ENCODE results near the gene CARD11.

The CARD11 gene

GRCh38 chr7:3019801-3020200 is 23.9 kb downstream of the CARD11 start:
- no peak for DNase-seq

GRCh38 chr7:3013975-3014792 is 29.5 kb downstream of the CARD11 start:
- DNase-seq = no peak

GRCh38 chr7:3011211-3011852 is 32.3 kb downstream of the CARD11 start:
- no peak for DNase-seq

GRCh38 chr7:3010161-3010560 is 33.5 kb downstream of the CARD11 start:
- DNase-seq = no peak

DNA sequence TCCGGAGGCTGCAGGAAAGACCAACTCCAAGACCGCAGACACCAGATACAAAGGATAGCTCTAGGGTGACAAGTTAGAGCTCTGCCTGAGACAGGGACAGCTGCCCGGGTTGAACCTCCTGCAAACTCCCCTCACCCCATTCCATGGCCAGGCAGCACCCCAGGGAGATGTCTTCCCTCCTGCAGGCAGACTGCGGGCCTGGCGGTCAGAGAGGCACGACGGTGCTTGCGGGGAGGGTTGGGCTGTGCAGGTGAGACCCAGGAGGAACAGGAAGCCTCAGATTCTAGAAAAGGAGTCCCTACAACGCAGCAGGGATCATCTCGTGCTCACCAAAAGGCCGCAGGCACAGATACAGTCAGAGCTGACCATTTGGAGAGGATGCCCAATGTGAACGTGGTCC is 34.6 kb downstream of the CARD11 start:
- DNase-seq = no peak

DNA sequence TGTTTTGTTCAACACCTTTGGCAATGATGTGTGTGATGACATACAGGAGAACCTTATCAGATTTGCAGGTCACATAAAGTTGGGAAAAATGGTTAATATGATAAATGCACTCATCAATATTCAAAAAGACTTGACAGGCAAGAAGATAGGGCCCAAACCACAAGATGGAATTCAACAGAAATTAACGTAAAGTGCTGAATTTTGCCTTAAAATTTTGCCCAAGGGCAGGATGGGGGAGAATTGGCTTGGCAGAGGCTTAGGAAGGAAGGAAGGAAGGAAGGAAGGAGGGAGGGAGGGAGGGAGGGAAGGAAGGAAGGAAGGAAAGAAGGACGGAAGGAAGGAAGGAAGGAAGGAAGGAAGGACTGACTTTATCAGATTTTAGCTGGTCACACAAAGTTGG is 35.3 kb downstream of the CARD11 start:
- no peak for DNase-seq

DNA sequence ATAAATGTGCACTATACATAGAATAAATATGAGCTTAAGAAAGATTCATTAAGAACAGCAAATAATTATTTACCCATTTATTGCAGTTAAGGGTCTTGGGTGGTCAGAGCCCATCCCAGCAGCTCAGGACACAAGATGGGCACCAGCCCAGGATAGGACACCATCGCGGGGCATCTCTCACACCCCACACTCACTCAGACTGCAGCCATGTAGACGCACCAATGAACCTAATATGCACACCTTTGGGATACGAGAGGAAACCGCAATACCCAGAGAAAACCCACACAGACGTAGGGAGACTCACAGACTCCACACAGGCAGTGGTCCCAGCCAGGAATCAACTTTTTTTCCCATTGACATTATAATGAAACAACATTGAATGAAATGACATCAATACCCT is 36.0 kb downstream of the CARD11 start:
- DNase-seq = no peak

GRCh38 chr7:3005257-3005656 is 38.4 kb downstream of the CARD11 start:
- no peak for DNase-seq

DNA sequence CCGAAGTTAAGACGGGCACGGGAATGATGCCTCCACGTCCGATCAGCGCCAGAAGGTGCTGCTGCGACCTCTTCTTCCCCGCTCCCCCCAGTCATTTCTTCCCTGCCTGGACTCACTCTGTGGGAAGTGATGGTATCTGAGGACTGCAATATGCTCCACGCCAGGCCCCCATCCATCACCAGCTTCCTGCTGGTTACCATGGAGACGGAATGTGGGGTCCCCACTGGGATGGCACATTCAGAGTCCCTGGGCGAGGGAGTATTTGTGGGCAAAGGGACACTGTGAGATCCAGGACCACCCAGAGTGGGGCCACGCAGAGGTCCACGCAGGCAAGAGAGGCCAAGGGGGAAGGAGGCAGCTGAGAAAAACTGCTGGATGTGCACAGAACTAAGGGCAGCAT is 39.7 kb downstream of the CARD11 start:
- no peak for DNase-seq

DNA sequence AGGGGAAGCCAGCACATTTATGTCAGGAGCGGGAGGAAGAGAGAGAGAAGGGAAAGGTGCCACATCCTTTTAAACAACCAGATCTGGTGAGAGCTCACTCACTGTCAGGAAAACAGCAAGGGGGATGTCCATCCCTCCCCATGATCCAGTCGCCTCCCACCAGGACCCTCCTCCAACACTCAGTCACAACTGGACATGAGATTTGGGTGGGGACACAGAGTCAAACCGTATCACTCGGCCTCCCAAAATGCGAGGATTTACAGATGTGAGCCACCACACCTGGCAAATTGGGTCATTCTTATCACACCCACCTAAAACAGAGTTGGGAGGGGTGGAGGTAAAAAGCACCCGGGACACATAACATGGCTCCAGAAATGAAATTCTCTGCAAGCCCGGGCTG is 41.0 kb downstream of the CARD11 start:
- no peak for DNase-seq

GRCh38 chr7:3000566-3000965 is 43.1 kb downstream of the CARD11 start:
- no peak for DNase-seq

GRCh38 chr7:2999078-2999500 is 44.6 kb downstream of the CARD11 start:
- no peak for DNase-seq

DNA sequence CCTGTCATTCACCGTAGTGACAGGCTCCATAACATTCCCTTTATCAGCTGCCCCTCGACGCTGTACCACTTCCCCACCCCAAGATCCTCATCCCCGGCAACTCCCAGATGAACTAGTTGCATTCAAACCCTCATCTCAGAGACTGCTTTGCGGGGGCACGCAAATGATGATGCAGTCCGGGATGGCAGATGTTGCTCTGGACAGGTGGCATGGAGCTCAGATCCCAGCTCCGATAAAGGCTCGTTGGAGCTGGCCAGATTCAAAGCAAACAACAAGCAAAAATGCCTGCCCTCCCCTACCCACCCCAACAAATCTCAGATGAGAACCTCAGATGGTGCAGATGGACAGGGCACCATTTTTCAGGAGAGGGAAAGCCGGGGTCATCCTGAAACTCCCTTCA is 46.7 kb downstream of the CARD11 start:
- no peak for DNase-seq

DNA sequence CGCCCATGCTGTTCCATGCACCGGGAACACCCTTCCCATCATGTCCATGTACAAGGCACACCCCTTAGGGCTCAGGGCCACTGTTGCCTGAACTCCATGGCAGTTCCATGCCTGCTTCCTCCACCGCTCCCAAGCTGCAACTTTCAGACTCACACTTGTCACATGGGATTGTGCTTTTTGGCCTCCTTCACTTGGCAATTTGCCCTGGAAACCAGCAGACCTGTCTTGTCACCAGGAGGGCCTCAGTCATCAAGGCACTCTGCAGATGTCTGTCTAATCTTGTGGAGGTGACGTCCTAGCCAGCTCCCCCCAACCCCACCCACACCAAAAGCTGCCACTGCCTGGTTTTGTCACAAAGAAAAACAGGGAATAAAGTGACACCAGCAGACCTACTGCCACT is 47.5 kb downstream of the CARD11 start:
- no peak for DNase-seq

GRCh38 chr7:2993868-2994267 is 49.8 kb downstream of the CARD11 start:
- DNase-seq = no peak

DNA sequence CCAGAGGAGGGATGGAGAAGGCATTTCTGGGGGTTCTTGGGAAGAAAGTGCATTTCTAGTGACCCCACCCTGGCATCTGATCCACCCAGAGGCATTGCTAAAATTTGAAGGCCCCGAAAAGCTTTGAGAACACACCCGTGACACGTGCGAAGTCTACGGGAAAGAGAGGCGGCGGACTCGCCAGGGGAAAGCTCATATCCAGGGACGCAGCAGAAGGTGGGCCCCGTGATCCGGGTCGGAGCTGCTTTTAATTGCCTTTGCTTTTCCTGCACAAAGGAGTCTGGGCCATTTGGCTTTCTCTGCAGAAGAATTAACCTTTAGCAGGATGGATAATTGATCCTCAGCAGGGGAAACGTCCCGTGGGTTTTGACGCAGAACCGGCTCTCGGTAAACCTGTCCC is 50.3 kb downstream of the CARD11 start:
- DNase-seq = no peak

DNA sequence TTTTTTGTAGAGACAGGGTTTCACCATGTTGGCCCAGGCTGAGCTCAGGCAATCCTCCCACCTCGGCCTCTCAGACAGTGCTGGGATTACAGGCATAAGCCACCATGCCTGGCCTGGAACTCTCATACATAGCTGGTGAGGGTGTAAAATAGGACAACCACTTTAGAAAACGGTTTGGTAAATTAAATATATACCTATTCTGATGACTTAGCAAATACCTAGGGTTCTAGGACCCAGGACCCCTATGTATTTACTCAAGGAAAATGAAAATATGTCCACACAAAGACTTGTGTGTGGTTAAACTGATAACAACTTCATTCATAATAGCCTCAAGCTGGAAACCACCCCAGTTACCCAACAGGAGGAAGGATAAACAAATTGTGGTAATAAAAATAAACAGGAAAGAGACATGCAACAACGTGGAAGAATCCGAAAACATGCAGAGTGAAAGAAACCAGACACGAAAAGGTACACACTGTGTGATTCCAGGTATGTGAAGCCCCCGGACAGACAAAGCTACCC is 52.7 kb downstream of the CARD11 start:
- DNase-seq = no peak

DNA sequence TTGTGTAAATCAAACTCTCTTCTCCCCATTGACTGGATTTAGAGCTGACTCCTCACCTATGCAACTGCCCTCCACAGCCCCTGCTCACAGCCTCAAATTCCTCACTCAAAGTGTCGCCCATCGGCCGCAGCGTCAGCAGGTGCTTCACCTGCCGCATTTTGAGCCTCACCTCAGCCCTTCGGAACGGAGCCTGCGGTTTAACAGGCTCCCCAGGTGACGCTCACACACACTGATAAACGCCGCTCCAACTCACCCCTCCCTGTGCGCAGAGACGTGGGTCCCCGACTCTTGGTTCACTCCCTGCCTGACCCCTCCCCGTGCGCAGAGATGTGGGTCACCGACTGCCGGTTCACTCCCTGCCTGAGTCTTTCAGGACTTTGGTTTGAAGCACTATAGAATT is 57.1 kb downstream of the CARD11 start:
- DNase-seq = no peak

DNA sequence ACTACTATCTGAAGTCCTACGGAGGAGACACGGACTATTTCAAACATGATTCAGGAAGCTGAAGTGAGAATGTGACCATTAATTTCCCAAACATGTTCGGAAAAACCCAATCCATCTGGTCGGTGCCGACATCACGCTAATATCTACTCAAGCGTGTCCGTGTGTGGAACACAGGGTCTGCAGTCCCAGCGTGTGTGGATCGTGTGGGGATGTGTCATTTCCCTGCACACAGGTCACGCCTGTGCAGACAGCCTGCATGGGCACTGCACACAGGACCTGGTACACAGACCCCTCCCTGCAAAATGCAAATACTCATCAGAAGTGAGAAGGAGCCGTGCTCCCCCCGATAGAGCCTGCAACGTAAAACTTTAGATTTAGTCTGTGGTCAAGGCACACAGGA is 57.8 kb downstream of the CARD11 start:
- no peak for DNase-seq

GRCh38 chr7:2984091-2984490 is 59.6 kb downstream of the CARD11 start:
- DNase-seq = no peak

DNA sequence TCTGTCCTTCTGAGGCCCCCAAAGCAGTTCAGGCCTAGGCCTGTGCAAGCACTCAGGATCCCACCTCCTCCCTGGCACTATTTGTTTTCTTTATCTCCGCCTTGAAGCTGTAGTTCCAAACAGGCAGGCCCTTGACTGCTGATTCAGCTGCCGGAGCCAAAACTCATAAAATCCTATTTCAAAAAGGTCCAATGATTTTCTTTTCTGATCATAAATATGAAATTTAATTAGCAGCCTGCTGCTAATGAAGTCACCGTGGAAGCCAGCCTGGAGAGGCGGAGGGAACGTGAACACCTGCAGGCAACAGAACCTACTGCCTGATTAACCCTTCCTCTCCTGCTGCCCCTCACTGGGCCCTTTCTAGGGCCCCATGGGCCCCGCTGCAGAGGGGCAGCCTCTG is 60.1 kb downstream of the CARD11 start:
- DNase-seq = no peak

GRCh38 chr7:2982831-2983230 is 60.8 kb downstream of the CARD11 start:
- no peak for DNase-seq

GRCh38 chr7:2982401-2982800 is 61.3 kb downstream of the CARD11 start:
- DNase-seq = no peak

DNA sequence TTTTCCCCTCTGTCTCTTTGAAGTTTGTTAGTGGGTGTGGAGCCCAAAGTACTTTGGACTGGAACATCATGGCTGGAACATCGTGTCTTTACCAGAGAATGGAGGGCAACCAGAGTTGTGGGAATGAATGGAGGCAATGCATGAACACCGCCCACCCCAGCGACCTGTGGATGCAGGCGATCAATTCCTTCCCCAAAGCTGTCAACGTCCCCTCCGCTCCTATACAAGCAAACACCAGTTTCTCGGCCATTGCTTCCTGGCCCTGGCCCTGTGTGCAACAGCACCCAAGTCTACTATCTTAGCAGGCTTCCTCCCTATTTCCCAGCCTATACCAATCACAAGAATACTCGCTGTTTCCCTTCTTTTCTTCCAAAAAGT is 62.6 kb downstream of the CARD11 start:
- no peak for DNase-seq

Measured in NCI-H446 (cell line).